Measurements from ENCODE around the gene TMEM115.

DNA sequence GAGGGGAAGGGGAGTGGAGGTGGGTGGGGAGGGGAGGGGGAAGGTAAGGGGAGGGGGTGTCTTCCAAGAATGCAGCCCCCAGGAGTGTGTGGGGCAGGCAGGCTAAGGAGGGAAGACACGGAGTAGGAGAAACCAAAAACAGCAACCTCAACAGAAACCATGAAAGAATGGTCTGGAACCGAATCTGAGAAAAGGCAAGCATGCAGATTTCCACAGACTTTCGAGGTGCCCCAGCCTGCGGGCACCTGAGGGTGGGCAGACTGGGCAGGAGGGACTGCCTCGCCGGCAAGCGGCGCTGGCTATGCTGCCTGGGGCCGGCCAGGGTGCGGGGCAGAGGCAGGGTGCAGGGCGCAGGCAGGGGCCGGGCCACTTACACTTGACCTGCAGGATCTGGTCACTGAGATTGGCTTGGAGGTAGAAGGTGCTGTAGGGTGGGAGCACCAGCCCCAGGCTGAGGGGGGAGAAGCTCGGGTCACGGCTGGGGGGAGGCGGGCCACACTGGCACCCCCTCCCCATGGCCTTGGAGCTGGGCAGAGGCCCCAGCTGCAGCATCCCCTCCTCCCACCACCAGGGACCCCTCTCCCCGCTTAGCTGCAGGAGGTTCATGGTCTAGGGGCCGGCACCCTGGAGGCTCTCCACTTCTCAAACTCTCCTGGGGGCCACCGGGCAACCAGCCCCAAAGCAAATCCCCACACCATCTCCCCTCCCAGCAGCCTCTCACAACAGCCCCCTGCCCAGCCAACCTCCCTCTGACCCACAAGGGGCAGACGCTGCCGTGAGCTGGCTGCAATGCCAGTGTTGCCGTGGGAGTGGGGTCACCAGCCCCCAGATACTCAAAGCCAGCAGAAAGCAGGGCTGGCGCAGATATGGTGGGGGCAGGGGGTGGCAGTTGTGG, 15.3 kb upstream of the TMEM115 start:
- TF ChIP-seq CTCF (conservative IDR thresholded peaks at IDR 0.05; ENCODE audit: low read depth, low read length) (no peak), EZH2phosphoT487 (IDR thresholded peaks at IDR 0.05; ENCODE audit: borderline replicate concordance, low read length) (no peak), EZH2 (IDR thresholded peaks at IDR 0.05; ENCODE audit: low read length, unreplicated experiment) (no peak)

Measured in PC-3 (cell line).